Transverse colon (tissue), 3 donors: ENCODE measurements around the gene DLGAP3.

Source experiments
- EP300 ChIP-seq: sonication (generic); formaldehyde crosslinking; IDR thresholded peaks from one replicate; pipeline ENCODE4 v1.6.1; 2017; ENCODE audit warnings: antibody characterized with exemption, low read depth
- POLR2A ChIP-seq: fragments of 450-650 bp; IDR thresholded peaks from one replicate; pipeline ENCODE4 v1.6.1; 2016; ENCODE audit warnings: antibody characterized with exemption, mild to moderate bottlenecking, moderate library complexity
- TF ChIP-seq, protein P1 (sequence below), 5 experiments: fragments of 200-600 bp in 3 of 5; fragments of 450-650 bp in 2 of 5; sonication (generic) in 3 of 5; IDR thresholded peaks; 1 replicate in 2 of 5; 2 replicates in 3 of 5; pipeline ENCODE4 v1.5.1; 2016 to 2017; ENCODE audit warnings: antibody characterized with exemption in 5 of 5, inconsistent platforms in 3 of 5, mild to moderate bottlenecking in 2 of 5, moderate library complexity in 1 of 5

DNA sequence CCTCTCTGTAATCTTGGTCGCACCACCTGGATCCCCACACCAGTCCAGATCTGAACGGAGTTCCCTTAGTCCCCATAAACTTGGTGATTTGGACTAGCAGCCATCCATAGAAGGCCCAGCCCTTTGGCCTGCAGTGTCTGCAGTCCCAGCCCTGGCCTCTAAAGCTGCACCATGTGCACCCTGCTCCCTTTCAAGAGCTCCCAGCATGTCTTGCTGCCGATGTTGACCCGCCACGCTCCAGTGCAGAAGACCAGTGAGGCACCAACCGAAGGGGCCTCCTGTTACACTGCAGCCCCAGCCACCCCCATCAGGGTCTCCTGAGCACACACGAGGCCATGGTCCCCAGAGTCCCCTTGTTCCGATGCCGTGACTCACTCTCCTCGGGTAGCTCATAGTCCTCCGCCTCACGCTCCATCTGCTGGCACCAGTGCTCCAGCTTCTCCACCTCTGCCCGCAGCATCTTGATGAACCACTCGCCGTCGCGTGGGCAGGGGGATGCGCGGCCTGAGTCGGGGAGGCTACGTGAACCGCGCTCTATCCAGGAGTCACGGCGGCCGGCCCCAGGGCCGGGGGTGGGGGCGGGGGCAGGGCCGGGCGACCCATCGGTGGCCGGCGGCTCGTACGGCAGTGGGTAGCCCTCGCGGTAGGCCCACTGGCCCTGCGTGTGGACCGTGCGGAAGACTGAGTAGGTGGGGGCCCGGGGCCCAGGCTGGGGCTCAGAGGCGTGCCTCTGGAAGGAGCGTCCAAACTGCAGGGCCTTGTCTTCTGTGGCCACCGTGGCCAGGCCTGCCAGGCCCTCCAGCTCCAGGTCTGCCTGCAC lies 61.0 kb downstream of the DLGAP3 start:
- TF ChIP-seq POLR2A (no peak), EP300 (no peak)
- TF ChIP-seq, protein P1, sequence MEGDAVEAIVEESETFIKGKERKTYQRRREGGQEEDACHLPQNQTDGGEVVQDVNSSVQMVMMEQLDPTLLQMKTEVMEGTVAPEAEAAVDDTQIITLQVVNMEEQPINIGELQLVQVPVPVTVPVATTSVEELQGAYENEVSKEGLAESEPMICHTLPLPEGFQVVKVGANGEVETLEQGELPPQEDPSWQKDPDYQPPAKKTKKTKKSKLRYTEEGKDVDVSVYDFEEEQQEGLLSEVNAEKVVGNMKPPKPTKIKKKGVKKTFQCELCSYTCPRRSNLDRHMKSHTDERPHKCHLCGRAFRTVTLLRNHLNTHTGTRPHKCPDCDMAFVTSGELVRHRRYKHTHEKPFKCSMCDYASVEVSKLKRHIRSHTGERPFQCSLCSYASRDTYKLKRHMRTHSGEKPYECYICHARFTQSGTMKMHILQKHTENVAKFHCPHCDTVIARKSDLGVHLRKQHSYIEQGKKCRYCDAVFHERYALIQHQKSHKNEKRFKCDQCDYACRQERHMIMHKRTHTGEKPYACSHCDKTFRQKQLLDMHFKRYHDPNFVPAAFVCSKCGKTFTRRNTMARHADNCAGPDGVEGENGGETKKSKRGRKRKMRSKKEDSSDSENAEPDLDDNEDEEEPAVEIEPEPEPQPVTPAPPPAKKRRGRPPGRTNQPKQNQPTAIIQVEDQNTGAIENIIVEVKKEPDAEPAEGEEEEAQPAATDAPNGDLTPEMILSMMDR (IDR thresholded peaks at IDR 0.05), result no peak
